Body of pancreas (tissue), 4 donors: Measurements from ENCODE around the gene DVL2.

Experiments used
- POLR2A ChIP-seq, 3 donors: fragments of 450-650 bp; IDR thresholded peaks; one replicate each; pipeline ENCODE4 v1.6.1; 2016; ENCODE audit warnings: antibody characterized with exemption in 3 of 3, mild to moderate bottlenecking in 2 of 3
- TF ChIP-seq, protein P1 (sequence below), 7 experiments: fragments of 450-650 bp in 4 of 7; fragments of 200-600 bp in 3 of 7; sonication (generic) in 3 of 7; IDR thresholded peaks; one replicate each; pipeline ENCODE4 v1.5.1; 2016 to 2019; ENCODE audit warnings: antibody characterized with exemption in 7 of 7

- TF ChIP-seq, protein P1, sequence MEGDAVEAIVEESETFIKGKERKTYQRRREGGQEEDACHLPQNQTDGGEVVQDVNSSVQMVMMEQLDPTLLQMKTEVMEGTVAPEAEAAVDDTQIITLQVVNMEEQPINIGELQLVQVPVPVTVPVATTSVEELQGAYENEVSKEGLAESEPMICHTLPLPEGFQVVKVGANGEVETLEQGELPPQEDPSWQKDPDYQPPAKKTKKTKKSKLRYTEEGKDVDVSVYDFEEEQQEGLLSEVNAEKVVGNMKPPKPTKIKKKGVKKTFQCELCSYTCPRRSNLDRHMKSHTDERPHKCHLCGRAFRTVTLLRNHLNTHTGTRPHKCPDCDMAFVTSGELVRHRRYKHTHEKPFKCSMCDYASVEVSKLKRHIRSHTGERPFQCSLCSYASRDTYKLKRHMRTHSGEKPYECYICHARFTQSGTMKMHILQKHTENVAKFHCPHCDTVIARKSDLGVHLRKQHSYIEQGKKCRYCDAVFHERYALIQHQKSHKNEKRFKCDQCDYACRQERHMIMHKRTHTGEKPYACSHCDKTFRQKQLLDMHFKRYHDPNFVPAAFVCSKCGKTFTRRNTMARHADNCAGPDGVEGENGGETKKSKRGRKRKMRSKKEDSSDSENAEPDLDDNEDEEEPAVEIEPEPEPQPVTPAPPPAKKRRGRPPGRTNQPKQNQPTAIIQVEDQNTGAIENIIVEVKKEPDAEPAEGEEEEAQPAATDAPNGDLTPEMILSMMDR (IDR thresholded peaks at IDR 0.05): no peak
- no peak for TF ChIP-seq POLR2A (IDR thresholded peaks at IDR 0.05)
Observed at GRCh38 chr17:7249830-7250229, 15.5 kb upstream of the DVL2 start.
